Panc1 (cell line): ENCODE measurements around the gene EID2. TPM values are rescaled to one million over a fixed set of nuclear protein-coding genes. Genes with fewer than 3 reads are reported as not detected.

Source experiments
- ATAC-seq: fragments of 200-7000 bp; cut with Tn5 transposase; 2 replicates; pipeline ENCODE4 v1.9.1; 2020; ENCODE audit warnings: mild to moderate bottlenecking, moderate library complexity
- BruUV-seq: library from RNA; stranded (reverse); fragments of 400-500 nt; replicated peaks from 2 replicates; lab custom pipeline; 2021; lab: Mats Ljungman, UMichigan
- CTCF ChIA-PET: fragments of 300-600 bp; sonication (Branson Sonifier 250); formaldehyde crosslinking; loops from one replicate; lab custom pipeline; 2022; ENCODE audit warnings: antibody characterized with exemption; lab: Charles Lee
- POLR2A ChIA-PET: fragments of 300-600 bp; sonication (Branson Sonifier 250); formaldehyde crosslinking; loops from one replicate; lab custom pipeline; 2022; ENCODE audit warnings: antibody characterized with exemption; lab: Charles Lee
- DNase-seq: peaks from one replicate; pipeline ENCODE4 v3.0.0-alpha.2; 2010; ENCODE audit warnings: low read depth, low spot score
- H3K27ac ChIP-seq: 2 replicates; pipeline ENCODE4 v1.5.1; 2011; ENCODE audit warnings: mild to moderate bottlenecking, low read length, inconsistent platforms
- H3K27me3 ChIP-seq: fragments of 200-500 bp; sonication (Bioruptor generic); 2 replicates; pipeline ENCODE4 v1.6.0; 2014; ENCODE audit warnings: low read length, inconsistent platforms; ENCODE audit not compliant: control insufficient read depth, insufficient read depth
- H3K36me3 ChIP-seq: fragments of 200-500 bp; sonication (Bioruptor generic); 2 replicates; pipeline ENCODE4 v1.5.1; 2014; ENCODE audit warnings: inconsistent platforms, mild to moderate bottlenecking, low read length, moderate library complexity; ENCODE audit not compliant: control insufficient read depth, insufficient read depth
- H3K4me1 ChIP-seq: 2 replicates; pipeline ENCODE4 v1.5.1; 2011; ENCODE audit warnings: inconsistent platforms, mild to moderate bottlenecking, low read length, moderate library complexity; ENCODE audit not compliant: control insufficient read depth, insufficient read depth
- H3K4me3 ChIP-seq, 2 experiments: 2 replicates each; pipeline ENCODE4 v1.5.1; 2011 to 2012; ENCODE audit warnings: low read depth in 2 of 2, low read length in 2 of 2, mild to moderate bottlenecking in 2 of 2, inconsistent platforms in 1 of 2, moderate library complexity in 1 of 2
- H3K9me3 ChIP-seq: fragments of 200-500 bp; sonication (Bioruptor generic); 2 replicates; pipeline ENCODE4 v1.5.1; 2014; ENCODE audit warnings: low read depth, mild to moderate bottlenecking, inconsistent platforms, low read length, moderate library complexity; ENCODE audit not compliant: control insufficient read depth, insufficient read depth
- CTCF ChIP-seq: fragments of 450-650 bp; IDR thresholded peaks from 2 replicates; pipeline ENCODE4 v1.5.1; 2017; ENCODE audit warnings: mild to moderate bottlenecking
- POLR2AphosphoS5 ChIP-seq: IDR thresholded peaks from 2 replicates; pipeline ENCODE4 v1.6.1; 2012; ENCODE audit warnings: mild to moderate bottlenecking, low read depth, low read length, moderate library complexity
- REST ChIP-seq, 2 experiments: IDR thresholded peaks; 2 replicates each; pipeline ENCODE4 v1.6.1; 2011 to 2012; ENCODE audit warnings: low read depth in 2 of 2, control low read depth in 1 of 2, low read length in 1 of 2, mild to moderate bottlenecking in 1 of 2, moderate library complexity in 1 of 2; ENCODE audit not compliant: insufficient read depth in 1 of 2
- SIN3A ChIP-seq: IDR thresholded peaks from 2 replicates; pipeline ENCODE4 v1.6.1; 2012; ENCODE audit warnings: low read depth, mild to moderate bottlenecking, low read length, moderate library complexity, borderline replicate concordance; ENCODE audit not compliant: insufficient read depth
- TCF7L2 ChIP-seq: IDR thresholded peaks from 2 replicates; pipeline ENCODE4 v1.6.1; 2011; ENCODE audit warnings: mild to moderate bottlenecking, low read depth, low read length, inconsistent platforms
- in situ Hi-C: cut with HindIII; loops from 2 replicates; pipeline ENCODE4 v1.10.0; 2016; ENCODE audit warnings: low sequenced_read_pairs, low pct_unique_long_range_greater_than_20kb
- intact Hi-C: fragments of 100-400 bp; cut with micrococcal nuclease; formaldehyde crosslinking; loops from one replicate; pipeline ENCODE4 v1.10.0; 2022; ENCODE audit not compliant: unreplicated experiment
- total RNA-seq: library from RNA; stranded (reverse); gene quantifications from one replicate; pipeline ENCODE4 v1.2.1, GENCODE V29; 2021; ENCODE audit not compliant: unreplicated experiment

The EID2 gene
- total RNA-seq, 1 experiment from 2014 or later, result 163 TPM

GRCh38 chr19:39555883-39556282 is 15.9 kb upstream of the EID2 start:
- ATAC-seq (no peak), DNase-seq (no peak)
- Histone ChIP-seq H3K36me3 (no peaks in the 10 kb centered on the region), H3K27me3 (peaks cover 34% of the 10 kb centered on the region), H3K4me1 (peaks cover 17% of the 10 kb centered on the region), H3K27ac (no peak overlapping the region), H3K9me3 (no peaks in the 10 kb centered on the region), H3K4me3 (no peak overlapping the region)
- no TSS peak for BruUV-seq
- POLR2A ChIA-PET, result interaction anchor here (1.5 kb wide), 1 partner anchor 120 kb away, joined by 6 read pairs; the partner anchor contains the start of gene RPS16
- TF ChIP-seq TCF7L2 (no peak), CTCF (no peak), POLR2AphosphoS5 (no peak), REST (IDR thresholded peaks at IDR 0.05; ENCODE audit: insufficient read depth in 1 of 2, low read depth in 2 of 2, low read length in 1 of 2) (no peak), SIN3A (no peak)
- in situ Hi-C loops (no loop called here), intact Hi-C loops (no loop called here)
- CTCF ChIA-PET, result interaction anchor here (0.6 to 17.8 kb wide), 2 partner anchors 119 to 376 kb away, joined by 3 to 508 read pairs; no protein-coding TSS in a partner anchor

GRCh38 chr19:39554701-39555311 is 14.8 kb upstream of the EID2 start:
- ATAC-seq, result no peak
- TF ChIP-seq POLR2AphosphoS5 (no peak), CTCF (no peak), SIN3A (no peak), TCF7L2 (no peak), REST (IDR thresholded peaks at IDR 0.05; ENCODE audit: insufficient read depth in 1 of 2, low read depth in 2 of 2, low read length in 1 of 2) (no peak)
- H3K9me3 ChIP-seq, result no peaks in the 10 kb centered on the region
- in situ Hi-C loops (no loop called here), intact Hi-C loops (loop anchor here (5.0 kb wide), 1 partner anchor 287 kb away; no protein-coding TSS in a partner anchor)
- no peak overlapping the region for H3K27ac ChIP-seq
- POLR2A ChIA-PET, result interaction anchor here (0.5 to 2.0 kb wide), 6 partner anchors 75 to 338 kb away, joined by 3 to 9 read pairs (median 4); partner anchors contain the start of gene RPS16
- DNase-seq, result no peak
- H3K27me3 ChIP-seq, result peaks cover 25% of the 10 kb centered on the region
- no TSS peak for BruUV-seq
- CTCF ChIA-PET, result interaction anchor here (1.1 to 17.8 kb wide), 4 partner anchors 10 to 238 kb away, joined by 3 to 508 read pairs (median 53); no protein-coding TSS in a partner anchor
- H3K36me3 ChIP-seq, result no peaks in the 10 kb centered on the region
- H3K4me1 ChIP-seq, result peaks cover 17% of the 10 kb centered on the region
- H3K4me3 ChIP-seq, result no peak overlapping the region
